ENCODE results near the gene MAX.
"Not testable (repeated sequence)": the region's sequence is repeated elsewhere in the genome, so short reads cannot be mapped to it uniquely, and the experiment has no call there.

MAX gene

DNA sequence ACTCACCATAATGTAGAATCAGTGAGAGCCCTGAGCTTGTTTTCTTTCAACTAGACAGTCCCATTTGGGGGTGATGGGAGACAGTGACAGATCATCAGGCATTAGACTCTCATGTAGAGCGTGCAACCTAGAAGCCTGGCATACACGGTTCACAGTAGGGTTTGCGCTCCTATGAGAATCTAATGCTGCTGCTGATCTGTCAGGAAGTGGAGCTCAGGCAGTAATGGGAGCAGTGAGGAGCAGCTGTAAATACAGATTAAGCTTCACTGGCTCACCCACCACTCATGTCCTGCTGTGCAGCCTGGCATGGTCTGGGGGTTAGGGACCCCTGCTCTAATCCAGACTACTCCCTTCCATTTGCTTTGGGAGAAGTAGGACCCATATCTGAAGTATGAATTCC is 60.0 kb downstream of the MAX start:
- Mint-ChIP-seq H3K36me3 (ENCODE audit: low read depth) (peaks cover 46% of the 10 kb centered on the region), H3K27ac (no peak overlapping the region)

DNA sequence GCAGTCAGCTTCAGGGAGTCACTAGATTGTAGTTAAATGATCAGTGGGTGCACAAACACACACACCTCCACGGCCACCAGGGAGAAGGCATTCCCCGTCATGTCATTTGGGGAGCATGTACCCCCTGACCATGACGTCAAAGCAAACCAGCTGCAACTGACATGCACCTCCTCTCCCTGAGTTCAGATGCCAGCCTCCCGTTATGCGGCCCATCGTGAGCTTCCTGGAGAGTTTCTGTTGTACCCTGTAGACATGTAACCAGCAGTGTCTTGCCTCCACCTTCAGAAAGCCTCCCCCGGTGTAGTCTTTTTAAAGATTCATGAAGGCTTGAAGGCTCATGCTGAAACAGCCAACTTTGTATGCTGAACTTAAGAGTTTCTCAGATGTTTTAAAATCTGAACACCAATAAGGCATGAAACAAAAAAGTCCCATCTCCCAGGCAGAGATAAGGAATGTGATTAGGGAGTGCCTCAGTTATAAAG is 60.8 kb downstream of the MAX start:
- Mint-ChIP-seq H3K4me1 (ENCODE audit: low read depth) (peaks cover 7% of the 10 kb centered on the region), H3K36me3 (ENCODE audit: low read depth) (peaks cover 40% of the 10 kb centered on the region), H3K27ac (no peak overlapping the region), H3K27me3 (no peaks in the 10 kb centered on the region), H3K4me3 (no peak overlapping the region), H3K9me3 (no peaks in the 10 kb centered on the region)

More for the DNA sequence above, 60.0 kb downstream of the MAX start:
- Mint-ChIP-seq H3K9me3 (no peaks in the 10 kb centered on the region), H3K4me1 (ENCODE audit: low read depth) (peaks cover 7% of the 10 kb centered on the region), H3K4me3 (no peak overlapping the region), H3K27me3 (no peaks in the 10 kb centered on the region)

- H3K4me1 Mint-ChIP-seq (ENCODE audit: low read depth): peaks cover 7% of the 10 kb centered on the region
- no peak overlapping the region for H3K27ac Mint-ChIP-seq
- peaks cover 37% of the 10 kb centered on the region for H3K36me3 Mint-ChIP-seq (ENCODE audit: low read depth)
- no peaks in the 10 kb centered on the region for H3K9me3 Mint-ChIP-seq
- no peaks in the 10 kb centered on the region for H3K27me3 Mint-ChIP-seq
- H3K4me3 Mint-ChIP-seq: no peak overlapping the region
These were observed 61.5 kb downstream of the MAX start for GRCh38 chr14:65040666-65041433.

- Mint-ChIP-seq H3K4me3 (no peak overlapping the region), H3K4me1 (ENCODE audit: low read depth) (peaks cover 2% of the 10 kb centered on the region), H3K27me3 (no peaks in the 10 kb centered on the region), H3K36me3 (ENCODE audit: low read depth) (peaks cover 37% of the 10 kb centered on the region), H3K9me3 (no peaks in the 10 kb centered on the region), H3K27ac (no peak overlapping the region)
These were observed 63.4 kb downstream of the MAX start for GRCh38 chr14:65038966-65039365.

DNA sequence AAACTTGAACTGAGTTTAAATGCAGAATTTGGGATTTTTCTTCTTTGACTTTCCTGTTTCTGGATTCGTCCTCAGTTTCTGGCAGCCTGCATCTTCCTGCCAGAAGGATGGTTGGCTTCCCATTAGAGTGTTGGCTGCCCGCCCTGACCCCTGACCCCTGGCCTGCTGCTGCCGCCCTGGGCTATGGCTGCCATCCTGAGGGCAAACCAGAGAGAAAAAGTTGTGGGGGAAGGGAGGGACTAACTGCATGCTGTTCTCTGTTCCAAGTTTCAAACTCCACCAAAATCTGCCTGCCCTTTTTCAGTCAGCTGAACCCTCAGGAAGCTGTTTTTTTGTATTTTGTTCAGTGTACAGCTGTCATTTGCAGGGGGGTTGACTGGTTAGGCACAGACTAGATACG is 67.3 kb downstream of the MAX start:
- H3K27me3 Mint-ChIP-seq: no peaks in the 10 kb centered on the region
- no peak overlapping the region for H3K4me3 Mint-ChIP-seq
- no peaks in the 10 kb centered on the region for H3K9me3 Mint-ChIP-seq
- no peaks in the 10 kb centered on the region for H3K4me1 Mint-ChIP-seq (ENCODE audit: low read depth)
- peaks cover 37% of the 10 kb centered on the region for H3K36me3 Mint-ChIP-seq (ENCODE audit: low read depth)
- no peak overlapping the region for H3K27ac Mint-ChIP-seq

- Mint-ChIP-seq H3K27me3 (no peaks in the 10 kb centered on the region), H3K4me1 (ENCODE audit: low read depth) (no peaks in the 10 kb centered on the region), H3K4me3 (no peak overlapping the region), H3K27ac (no peak overlapping the region), H3K9me3 (no peaks in the 10 kb centered on the region), H3K36me3 (ENCODE audit: low read depth) (peaks cover 43% of the 10 kb centered on the region)
These were observed 68.3 kb downstream of the MAX start for GRCh38 chr14:65034021-65034420.

DNA sequence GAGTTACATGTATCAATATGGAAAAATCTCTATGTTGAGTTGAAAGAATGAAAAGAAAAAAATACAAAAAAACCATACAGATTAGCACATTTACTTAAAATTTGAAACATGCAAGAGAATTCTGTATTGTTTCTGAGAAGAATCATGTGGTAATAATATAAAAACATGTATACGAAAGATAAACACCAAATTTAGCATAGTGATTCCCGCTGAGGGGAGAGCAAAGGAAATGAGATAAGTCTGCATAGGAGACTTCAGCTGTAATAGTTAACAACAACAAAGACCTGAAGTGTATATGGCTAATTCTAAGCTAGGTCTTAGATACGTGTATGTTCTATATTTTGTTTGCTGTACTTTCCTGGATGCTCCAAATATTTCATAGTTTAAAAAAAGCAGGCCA is 69.1 kb downstream of the MAX start:
- no peaks in the 10 kb centered on the region for H3K4me1 Mint-ChIP-seq (ENCODE audit: low read depth)
- H3K9me3 Mint-ChIP-seq: no peaks in the 10 kb centered on the region
- H3K27ac Mint-ChIP-seq: no peak overlapping the region
- no peak overlapping the region for H3K4me3 Mint-ChIP-seq
- H3K36me3 Mint-ChIP-seq (ENCODE audit: low read depth): peaks cover 46% of the 10 kb centered on the region
- no peaks in the 10 kb centered on the region for H3K27me3 Mint-ChIP-seq

- no peak overlapping the region for H3K4me3 Mint-ChIP-seq
- no peaks in the 10 kb centered on the region for H3K4me1 Mint-ChIP-seq (ENCODE audit: low read depth)
- H3K36me3 Mint-ChIP-seq (ENCODE audit: low read depth): peaks cover 49% of the 10 kb centered on the region
- no peaks in the 10 kb centered on the region for H3K9me3 Mint-ChIP-seq
- H3K27ac Mint-ChIP-seq: no peak overlapping the region
- H3K27me3 Mint-ChIP-seq: no peaks in the 10 kb centered on the region
These were observed 70.0 kb downstream of the MAX start for GRCh38 chr14:65032319-65032718.

GRCh38 chr14:65031321-65031720 is 71.0 kb downstream of the MAX start:
- H3K36me3 Mint-ChIP-seq (ENCODE audit: low read depth): peaks cover 56% of the 10 kb centered on the region
- H3K27me3 Mint-ChIP-seq; H3K4me1 Mint-ChIP-seq (ENCODE audit: low read depth); H3K27ac Mint-ChIP-seq; H3K4me3 Mint-ChIP-seq; H3K9me3 Mint-ChIP-seq: not testable (repeated sequence)

DNA sequence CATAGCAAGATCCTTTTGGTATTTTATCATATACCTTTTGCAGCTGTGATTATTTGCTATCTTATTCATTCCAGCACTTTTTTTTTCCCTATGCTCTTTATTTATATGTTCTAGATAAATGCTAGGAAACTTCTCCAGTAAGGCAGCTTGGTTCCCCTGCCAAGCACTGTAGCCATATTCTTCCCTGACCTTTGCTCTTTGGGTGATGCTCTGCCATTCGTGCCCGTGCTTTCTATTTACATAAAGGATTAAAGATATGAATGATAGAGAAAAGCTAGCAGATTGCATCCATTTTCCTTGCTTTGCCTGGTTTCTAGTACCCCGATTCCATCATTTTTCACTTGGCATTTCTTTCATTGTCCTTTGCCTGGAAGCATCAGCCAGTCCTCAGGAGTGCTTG is 73.4 kb downstream of the MAX start:
- H3K4me3 Mint-ChIP-seq: no peak overlapping the region
- H3K4me1 Mint-ChIP-seq (ENCODE audit: low read depth): no peaks in the 10 kb centered on the region
- H3K27me3 Mint-ChIP-seq: no peaks in the 10 kb centered on the region
- H3K9me3 Mint-ChIP-seq: no peaks in the 10 kb centered on the region
- H3K36me3 Mint-ChIP-seq (ENCODE audit: low read depth): peaks cover 46% of the 10 kb centered on the region
- no peak overlapping the region for H3K27ac Mint-ChIP-seq

DNA sequence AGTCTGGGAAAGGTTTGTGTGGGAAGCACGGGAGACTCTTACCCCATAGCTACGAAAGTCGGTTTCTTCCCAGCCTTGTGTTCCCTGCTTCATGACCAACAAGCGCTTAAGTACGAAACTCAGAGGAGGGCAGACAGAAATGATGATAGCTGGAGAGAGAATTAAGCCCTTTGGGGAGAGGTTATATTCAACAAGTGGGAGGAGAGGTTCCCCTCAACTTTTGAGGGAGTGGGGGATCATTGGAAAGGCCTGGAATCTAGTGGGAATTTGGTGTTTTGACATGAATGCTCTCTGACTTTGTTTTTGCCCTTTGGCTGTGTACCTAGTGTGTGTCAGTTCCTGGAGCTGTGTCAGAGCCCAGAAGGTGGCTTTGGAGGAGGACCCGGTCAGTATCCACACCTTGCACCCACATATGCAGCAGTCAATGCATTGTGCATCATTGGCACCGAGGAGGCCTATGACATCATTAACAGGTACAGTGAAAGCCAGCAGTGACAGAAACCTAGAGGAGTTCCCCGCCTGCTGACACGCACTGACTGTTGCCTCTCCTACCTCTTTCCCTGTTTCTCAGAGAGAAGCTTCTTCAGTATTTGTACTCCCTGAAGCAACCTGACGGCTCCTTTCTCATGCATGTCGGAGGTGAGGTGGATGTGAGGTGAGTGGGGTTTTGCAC is 75.1 kb downstream of the MAX start:
- H3K4me3 Mint-ChIP-seq: no peak overlapping the region
- no peaks in the 10 kb centered on the region for H3K9me3 Mint-ChIP-seq
- H3K27me3 Mint-ChIP-seq: no peaks in the 10 kb centered on the region
- H3K4me1 Mint-ChIP-seq (ENCODE audit: low read depth): no peaks in the 10 kb centered on the region
- H3K36me3 Mint-ChIP-seq (ENCODE audit: low read depth): peaks cover 37% of the 10 kb centered on the region
- peak overlapping the region; percentile 43 for H3K27ac Mint-ChIP-seq

GRCh38 chr14:65026526-65026925 is 75.8 kb downstream of the MAX start:
- H3K4me1 Mint-ChIP-seq (ENCODE audit: low read depth): no peaks in the 10 kb centered on the region
- peaks cover 31% of the 10 kb centered on the region for H3K36me3 Mint-ChIP-seq (ENCODE audit: low read depth)
- no peak overlapping the region for H3K4me3 Mint-ChIP-seq
- no peaks in the 10 kb centered on the region for H3K9me3 Mint-ChIP-seq
- H3K27me3 Mint-ChIP-seq: no peaks in the 10 kb centered on the region
- H3K27ac Mint-ChIP-seq: no peak overlapping the region

GRCh38 chr14:65025818-65026217 is 76.5 kb downstream of the MAX start:
- peaks cover 31% of the 10 kb centered on the region for H3K36me3 Mint-ChIP-seq (ENCODE audit: low read depth)
- H3K4me1 Mint-ChIP-seq (ENCODE audit: low read depth): no peaks in the 10 kb centered on the region
- no peak overlapping the region for H3K27ac Mint-ChIP-seq
- no peaks in the 10 kb centered on the region for H3K9me3 Mint-ChIP-seq
- no peaks in the 10 kb centered on the region for H3K27me3 Mint-ChIP-seq
- no peak overlapping the region for H3K4me3 Mint-ChIP-seq

Measured in stimulated activated naive CD8-positive, alpha-beta T cell treated with anti-CD3 and anti-CD28 coated beads, Interleukin-15, Interleukin-2, amounts not matched to agents 100 ng/mL and 50 ng/mL, for 24 hours (primary cell).